Rectal smooth muscle tissue (tissue), 1 donor: ENCODE data around the gene KIZ.

Experiments used
- H3K27ac ChIP-seq: one replicate; pipeline ENCODE4 v1.7.0; 2013; ENCODE audit warnings: low read depth, low read length, inconsistent platforms
- H3K27me3 ChIP-seq: one replicate; pipeline ENCODE4 v1.7.0; 2013; ENCODE audit warnings: low read length; ENCODE audit not compliant: control insufficient read depth, insufficient read depth
- H3K36me3 ChIP-seq: one replicate; pipeline ENCODE4 v1.7.0; 2013; ENCODE audit warnings: low read length; ENCODE audit not compliant: control insufficient read depth, insufficient read depth
- H3K4me1 ChIP-seq: one replicate; pipeline ENCODE4 v1.7.0; 2013; ENCODE audit warnings: low read length; ENCODE audit not compliant: control insufficient read depth, insufficient read depth
- H3K4me3 ChIP-seq: one replicate; pipeline ENCODE4 v1.7.0; 2013; ENCODE audit warnings: low read length
- H3K9ac ChIP-seq: one replicate; pipeline ENCODE4 v1.7.0; 2013; ENCODE audit warnings: low read length

The KIZ gene

GRCh38 chr20:21232546-21233280 lies 106.8 kb downstream of the KIZ start:
- no peak overlapping the region for H3K27ac ChIP-seq
- peaks cover 20% of the 10 kb centered on the region for H3K36me3 ChIP-seq
- H3K9ac ChIP-seq: no peak overlapping the region
- H3K27me3 ChIP-seq: no peaks in the 10 kb centered on the region
- no peaks in the 10 kb centered on the region for H3K4me1 ChIP-seq
- no peak overlapping the region for H3K4me3 ChIP-seq

DNA sequence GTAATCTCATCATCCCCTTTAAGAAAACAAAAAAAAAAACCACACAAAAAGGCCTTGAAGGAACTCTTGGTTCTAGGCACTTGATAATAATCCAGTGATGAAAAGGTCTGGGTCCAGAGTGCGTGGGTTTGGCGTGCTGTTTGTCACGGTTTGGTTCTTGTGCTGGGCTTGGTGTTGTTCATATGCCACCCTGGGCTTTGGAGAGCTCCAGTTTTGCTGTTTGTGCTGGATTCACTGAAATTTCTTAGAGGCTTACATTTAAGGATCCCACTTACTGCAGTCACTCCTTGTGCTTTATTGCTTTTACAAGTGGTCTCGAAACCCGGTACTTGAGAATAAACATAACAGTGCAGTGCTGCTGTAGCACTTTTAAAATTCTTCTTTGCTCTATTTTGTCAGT lies 108.4 kb downstream of the KIZ start:
- Histone ChIP-seq H3K27me3 (no peaks in the 10 kb centered on the region), H3K4me3 (no peak overlapping the region), H3K27ac (no peak overlapping the region), H3K9ac (no peak overlapping the region), H3K36me3 (peaks cover 18% of the 10 kb centered on the region), H3K4me1 (no peaks in the 10 kb centered on the region)

GRCh38 chr20:21234806-21235483 lies 109.1 kb downstream of the KIZ start:
- H3K9ac ChIP-seq: no peak overlapping the region
- H3K36me3 ChIP-seq: peaks cover 18% of the 10 kb centered on the region
- H3K27ac ChIP-seq: no peak overlapping the region
- H3K4me3 ChIP-seq: no peak overlapping the region
- H3K27me3 ChIP-seq: no peaks in the 10 kb centered on the region
- H3K4me1 ChIP-seq: no peaks in the 10 kb centered on the region

- Histone ChIP-seq H3K4me1 (no peaks in the 10 kb centered on the region), H3K9ac (no peak overlapping the region), H3K36me3 (peaks cover 14% of the 10 kb centered on the region), H3K4me3 (no peak overlapping the region), H3K27ac (no peak overlapping the region), H3K27me3 (no peaks in the 10 kb centered on the region)
These were observed 109.9 kb downstream of the KIZ start for GRCh38 chr20:21235484-21236445.

- no peaks in the 10 kb centered on the region for H3K4me1 ChIP-seq
- H3K4me3 ChIP-seq: no peak overlapping the region
- H3K9ac ChIP-seq: no peak overlapping the region
- no peaks in the 10 kb centered on the region for H3K27me3 ChIP-seq
- H3K36me3 ChIP-seq: peaks cover 11% of the 10 kb centered on the region
- no peak overlapping the region for H3K27ac ChIP-seq
These were observed 112.3 kb downstream of the KIZ start for GRCh38 chr20:21237956-21238799.

DNA sequence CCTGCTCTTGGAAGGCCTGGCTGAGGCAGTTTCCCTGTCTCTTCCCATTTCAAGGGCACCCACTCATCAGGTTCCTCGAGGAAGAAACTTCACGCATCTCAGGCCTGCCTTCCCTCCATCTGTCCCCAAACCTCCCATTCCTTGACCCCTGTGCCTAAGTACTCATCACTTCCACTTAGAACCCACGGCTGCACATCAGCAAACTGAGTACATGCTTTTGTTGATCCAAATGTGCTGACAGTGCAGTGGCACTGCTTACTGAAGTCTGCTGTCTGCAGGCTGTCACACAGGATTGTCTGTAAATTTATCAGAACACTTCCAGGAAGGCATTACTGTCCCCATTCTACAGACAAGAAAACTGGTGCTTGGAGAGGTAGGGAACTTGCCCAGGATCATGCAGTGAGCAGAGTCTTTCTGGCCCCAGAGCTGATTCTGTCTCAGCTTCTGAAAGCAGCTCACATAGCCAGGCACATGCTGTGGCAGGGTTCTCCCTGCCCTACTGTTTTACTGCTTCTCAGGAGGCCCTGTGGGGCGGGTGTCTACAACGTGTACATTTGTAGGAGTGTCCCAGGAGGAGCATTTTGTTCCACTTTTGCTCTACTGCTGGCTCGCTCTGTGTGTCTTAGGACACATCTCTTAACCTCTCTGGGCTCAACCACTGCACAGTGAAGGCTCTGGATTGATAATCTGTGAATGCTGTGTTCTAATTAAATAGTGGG lies 113.1 kb downstream of the KIZ start:
- no peak overlapping the region for H3K27ac ChIP-seq

DNA sequence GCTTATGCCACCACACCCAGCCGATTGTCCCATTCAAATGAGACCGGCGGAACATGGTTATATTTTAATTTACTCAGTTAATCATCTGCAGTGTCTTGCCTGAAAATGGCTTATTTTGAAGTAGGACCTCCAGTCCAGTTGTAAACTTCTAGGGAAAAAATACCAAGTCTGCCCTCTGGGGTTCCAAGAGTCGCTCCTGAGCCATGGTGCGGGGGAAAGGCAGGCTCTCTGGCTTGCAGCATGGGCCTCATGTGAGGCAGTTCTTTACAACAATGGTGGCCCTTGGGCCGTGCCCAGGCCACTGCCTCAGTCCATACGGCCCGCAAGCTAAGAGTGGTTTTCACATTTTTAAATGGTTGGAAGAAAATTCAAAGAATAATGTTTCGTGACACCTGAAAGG lies 114.5 kb downstream of the KIZ start:
- Histone ChIP-seq H3K27ac (no peak overlapping the region), H3K36me3 (peaks cover 14% of the 10 kb centered on the region), H3K4me1 (no peaks in the 10 kb centered on the region), H3K27me3 (no peaks in the 10 kb centered on the region), H3K4me3 (no peak overlapping the region), H3K9ac (no peak overlapping the region)

More for the DNA sequence above, 113.1 kb downstream of the KIZ start:
- H3K27me3 ChIP-seq: no peaks in the 10 kb centered on the region
- H3K9ac ChIP-seq: no peak overlapping the region
- peaks cover 14% of the 10 kb centered on the region for H3K36me3 ChIP-seq
- H3K4me1 ChIP-seq: no peaks in the 10 kb centered on the region
- H3K4me3 ChIP-seq: no peak overlapping the region

- Histone ChIP-seq H3K4me3 (no peak overlapping the region), H3K4me1 (no peaks in the 10 kb centered on the region), H3K36me3 (peaks cover 16% of the 10 kb centered on the region), H3K27me3 (no peaks in the 10 kb centered on the region), H3K9ac (no peak overlapping the region), H3K27ac (no peak overlapping the region)
These were observed 115.5 kb downstream of the KIZ start for GRCh38 chr20:21241406-21241805.

- no peaks in the 10 kb centered on the region for H3K4me1 ChIP-seq
- no peak overlapping the region for H3K4me3 ChIP-seq
- no peak overlapping the region for H3K27ac ChIP-seq
- H3K27me3 ChIP-seq: no peaks in the 10 kb centered on the region
- H3K9ac ChIP-seq: no peak overlapping the region
- peaks cover 10% of the 10 kb centered on the region for H3K36me3 ChIP-seq
These were observed 117.9 kb downstream of the KIZ start for GRCh38 chr20:21243811-21244210.

DNA sequence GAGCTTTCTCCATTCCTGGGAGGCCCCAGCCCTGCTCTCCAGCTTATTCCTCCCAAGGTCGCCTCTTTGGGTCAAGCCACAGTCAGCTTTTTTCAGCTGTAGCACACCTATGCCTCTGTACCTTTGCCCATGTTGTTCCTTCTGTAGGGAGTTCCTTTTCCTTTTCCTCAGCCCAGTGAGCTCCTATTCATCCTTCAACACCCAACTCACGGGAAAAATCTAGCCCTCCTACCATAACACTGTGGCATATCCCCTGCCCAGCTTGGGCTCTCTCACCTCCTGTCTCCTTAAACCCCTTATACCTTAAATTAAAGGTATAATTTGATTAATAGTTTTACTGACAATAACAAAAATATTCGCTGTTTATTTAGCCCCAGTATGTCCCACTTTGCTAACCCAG lies 118.9 kb downstream of the KIZ start:
- Histone ChIP-seq H3K4me3 (no peak overlapping the region), H3K27ac (no peak overlapping the region), H3K9ac (no peak overlapping the region), H3K4me1 (no peaks in the 10 kb centered on the region), H3K36me3 (peaks cover 9% of the 10 kb centered on the region), H3K27me3 (no peaks in the 10 kb centered on the region)

DNA sequence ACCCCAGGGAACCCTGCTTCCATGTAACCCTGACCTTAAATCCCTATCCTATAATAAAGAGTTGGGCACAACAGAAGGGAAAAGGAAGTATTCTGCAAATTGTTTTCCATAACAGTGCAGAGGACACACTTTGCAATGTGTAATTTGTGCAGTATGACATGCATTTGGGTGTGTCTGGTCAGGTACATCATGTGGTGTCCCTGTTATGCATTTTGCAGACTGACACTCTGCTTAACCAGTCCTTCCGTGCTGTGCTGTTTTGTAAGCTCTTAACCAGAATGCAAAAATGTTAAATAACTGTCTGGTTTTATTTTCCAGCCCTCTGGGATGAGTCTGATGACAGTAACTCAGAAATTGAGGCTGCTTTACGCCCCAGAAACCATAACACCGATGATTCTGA lies 120.3 kb downstream of the KIZ start:
- Histone ChIP-seq H3K4me1 (no peaks in the 10 kb centered on the region), H3K27ac (no peak overlapping the region), H3K27me3 (no peaks in the 10 kb centered on the region), H3K9ac (no peak overlapping the region), H3K36me3 (peaks cover 9% of the 10 kb centered on the region), H3K4me3 (no peak overlapping the region)
